HepG2 (cell line): Measurements from ENCODE around the gene GLIS2. TPM values are rescaled to one million over a fixed set of nuclear protein-coding genes. Genes with fewer than 3 reads are reported as not detected.

Experiments used
- ATAC-seq: fragments of 200-7000 bp; cut with Tn5 transposase; 3 replicates; pipeline ENCODE4 v1.9.1; 2020; ENCODE audit warnings: mild to moderate bottlenecking, moderate library complexity
- BruUV-seq: library from RNA; stranded (reverse); fragments of 400-500 nt; replicated peaks from 2 replicates; lab custom pipeline; 2021; lab: Mats Ljungman, UMichigan
- CTCF ChIA-PET: fragments of 300-600 bp; formaldehyde crosslinking; extraction: SDS; loops from one replicate; lab custom pipeline; 2021; ENCODE audit warnings: low total read pairs, inconsistent platforms, low intra/inter-chr PET ratio; lab: Yijun Ruan, JAX
- POLR2A ChIA-PET: fragments of 350-600 bp; sonication (Branson Sonifier 250); formaldehyde crosslinking; loops from one replicate; lab custom pipeline; 2020; ENCODE audit warnings: antibody characterized with exemption, inconsistent platforms; lab: Yijun Ruan, JAX
- DNase-seq: peaks from one replicate; pipeline ENCODE4 v3.0.0-alpha.2; 2015; ENCODE audit warnings: low spot score
- FAIRE-seq: peaks from 3 replicates; lab custom pipeline; 2011; peaks lifted over from hg19 to GRCh38; lab: Jason Lieb, UNC
- H2AFZ ChIP-seq: one replicate; pipeline ENCODE4 v1.6.1; 2011; ENCODE audit warnings: low read length, inconsistent platforms
- H3K27ac ChIP-seq: fragments of 300-600 bp; 3 replicates; pipeline ENCODE4 v1.8.0; 2011; ENCODE audit warnings: mixed run types, mild to moderate bottlenecking, mixed read lengths, low read length, inconsistent platforms; ENCODE audit not compliant: insufficient read depth; ENCODE audit errors: extremely low read length
- H3K27me3 ChIP-seq, 2 experiments: fragments of 200-600 bp in 1 of 2; 2 replicates in 1 of 2; 3 replicates in 1 of 2; pipeline versions ENCODE4 v1.6.0 to v1.8.0; 2011; ENCODE audit warnings: low read length in 2 of 2, mild to moderate bottlenecking in 2 of 2, moderate library complexity in 2 of 2, inconsistent platforms in 1 of 2; ENCODE audit not compliant: insufficient read depth in 2 of 2, control insufficient read depth in 1 of 2
- H3K36me3 ChIP-seq, 2 experiments: fragments of 200-600 bp in 1 of 2; replicated peaks in 1 of 2; 2 replicates in 1 of 2; 3 replicates in 1 of 2; pipeline versions ENCODE4 v1.5.1 to v1.8.0; 2011; ENCODE audit warnings: low read length in 2 of 2, inconsistent platforms in 1 of 2; ENCODE audit not compliant: insufficient read depth in 2 of 2, control insufficient read depth in 1 of 2
- H3K4me1 ChIP-seq: 2 replicates; pipeline ENCODE4 v1.5.1; 2012; ENCODE audit warnings: low read length, inconsistent platforms; ENCODE audit not compliant: insufficient read depth
- H3K4me2 ChIP-seq: 2 replicates; pipeline ENCODE4 v1.6.0; 2011; ENCODE audit warnings: low read depth, low read length, inconsistent platforms
- H3K4me3 ChIP-seq, 3 experiments: fragments of 200-600 bp in 1 of 3; sonication (generic), shearing (Covaris generic) in 1 of 3; replicated peaks in 1 of 3; 2 replicates each; pipeline ENCODE4 v1.5.1; 2011 to 2016; ENCODE audit warnings: low read length in 3 of 3, inconsistent platforms in 2 of 3, low read depth in 2 of 3, mild to moderate bottlenecking in 2 of 3, control low read depth in 1 of 3, mixed read lengths in 1 of 3; ENCODE audit not compliant: insufficient read depth in 1 of 3
- H3K79me2 ChIP-seq: one replicate; pipeline ENCODE4 v1.6.1; 2011; ENCODE audit warnings: low read length, inconsistent platforms; ENCODE audit not compliant: insufficient read depth
- H3K9ac ChIP-seq: 2 replicates; pipeline ENCODE4 v1.6.0; 2011; ENCODE audit warnings: mild to moderate bottlenecking, low read depth, low read length, inconsistent platforms; ENCODE audit not compliant: insufficient read depth
- H3K9me3 ChIP-seq: 2 replicates; pipeline ENCODE4 v1.5.1; 2012; ENCODE audit warnings: mild to moderate bottlenecking, low read length
- H4K20me1 ChIP-seq: 2 replicates; pipeline ENCODE4 v1.6.0; 2011; ENCODE audit warnings: inconsistent platforms, mild to moderate bottlenecking, low read length, moderate library complexity; ENCODE audit not compliant: insufficient read depth
- AGO2 ChIP-seq: fragments of 200-400 bp; formaldehyde crosslinking; optimal IDR thresholded peaks from 2 replicates; pipeline ENCODE3; 2017; ENCODE audit warnings: mild to moderate bottlenecking, low read depth, low read length, moderate library complexity
- CHD4 ChIP-seq: fragments of 200-600 bp; sonication (generic); IDR thresholded peaks from 2 replicates; pipeline ENCODE4 v1.7.0; 2017; ENCODE audit warnings: mild to moderate bottlenecking, low read length, borderline replicate concordance
- DMAP1 ChIP-seq: IDR thresholded peaks from 2 replicates; pipeline ENCODE4 v1.6.1; 2016
- SRSF1 ChIP-seq: fragments of 200-400 bp; formaldehyde crosslinking; optimal IDR thresholded peaks from 2 replicates; pipeline ENCODE3; 2017; ENCODE audit warnings: mild to moderate bottlenecking, low read depth, low read length, moderate library complexity
- TCF12 ChIP-seq, 2 experiments: fragments of 450-650 bp in 1 of 2; sonication (generic) in 1 of 2; formaldehyde crosslinking in 1 of 2; IDR thresholded peaks; 2 replicates each; pipeline versions ENCODE4 v1.6.1 to v1.8.0; 2017 to 2022; ENCODE audit warnings: antibody characterized with exemption in 1 of 2, mild to moderate bottlenecking in 1 of 2, missing genetic modification reagents in 1 of 2, moderate library complexity in 1 of 2
- TRIM24 ChIP-seq: sonication (generic); formaldehyde crosslinking; IDR thresholded peaks from 2 replicates; pipeline ENCODE4 v1.8.0; 2022; ENCODE audit warnings: mild to moderate bottlenecking, missing genetic modification reagents
- WIZ ChIP-seq: sonication (generic); formaldehyde crosslinking; IDR thresholded peaks from 2 replicates; pipeline ENCODE4 v1.5.1; 2020; ENCODE audit warnings: mild to moderate bottlenecking, missing genetic modification reagents
- ZFX ChIP-seq: sonication (generic); formaldehyde crosslinking; IDR thresholded peaks from 2 replicates; pipeline ENCODE4 v1.4.0; 2020; ENCODE audit warnings: mild to moderate bottlenecking, low read depth, missing genetic modification reagents, moderate library complexity
- ZNF17 ChIP-seq: sonication (generic); formaldehyde crosslinking; IDR thresholded peaks from 2 replicates; pipeline ENCODE4 v1.5.0; 2020; ENCODE audit warnings: mild to moderate bottlenecking, missing genetic modification reagents
- ZNF720 ChIP-seq: sonication (generic); formaldehyde crosslinking; IDR thresholded peaks from 2 replicates; pipeline ENCODE4 v1.4.0; 2020; ENCODE audit warnings: missing genetic modification reagents
- WGBS: methylation state at CpG from one replicate; pipeline ENCODE4 v1.1.6; 2017; ENCODE audit warnings: low lambda C conversion rate; 5-methylcytosine and 5-hydroxymethylcytosine counted together
- in situ Hi-C: cut with HindIII; loops from 2 replicates; pipeline ENCODE4 v1.10.0; 2017; ENCODE audit warnings: low pct_unique_long_range_greater_than_20kb; ENCODE audit not compliant: extremely low pct_ligation_motif_present
- intact Hi-C: fragments of 100-400 bp; cut with micrococcal nuclease; formaldehyde crosslinking; loops from one replicate; pipeline ENCODE4 v1.10.0; 2022; ENCODE audit not compliant: unreplicated experiment
- polyA plus RNA-seq, 8 experiments: library from polyadenylated mRNA; depleted of rRNA in 3 of 8; stranded (reverse) in 7 of 8; unstranded in 1 of 8; fragments of >200 nt; fragmentation: Illumina TruSeq in 4 of 8; extraction: Trizol in 4 of 8; gene quantifications; 2 replicates each; pipeline versions ENCODE4 v1.2.1 to v1.2.3, GENCODE V29; 2011 to 2016; ENCODE audit warnings: low read depth in 4 of 8, missing spikeins in 1 of 8, mixed read lengths in 1 of 8; ENCODE audit not compliant: insufficient read depth in 1 of 8
- total RNA-seq, 5 experiments: library from RNA; depleted of rRNA; stranded (reverse); fragments of >200 nt; fragmentation: Illumina TruSeq; extraction: Trizol; gene quantifications; 2 replicates each; pipeline ENCODE4 v1.2.3, GENCODE V29; 2016; ENCODE audit warnings: low read depth in 1 of 5
- TF ChIP-seq, protein P1 (sequence below): fragments of 450-650 bp; IDR thresholded peaks from 2 replicates; pipeline ENCODE4 v1.6.1; 2017
- TF ChIP-seq, protein P2 (sequence below): sonication (generic); formaldehyde crosslinking; IDR thresholded peaks from 2 replicates; pipeline ENCODE4 v1.4.0; 2020; ENCODE audit warnings: missing genetic modification reagents

GLIS2 gene
- total and polyA plus RNA-seq, 2 of the 13 experiments (the other 11 are each of a cell fraction or from before 2014, with no cell fraction given): 0.28 to 0.29 TPM

DNA sequence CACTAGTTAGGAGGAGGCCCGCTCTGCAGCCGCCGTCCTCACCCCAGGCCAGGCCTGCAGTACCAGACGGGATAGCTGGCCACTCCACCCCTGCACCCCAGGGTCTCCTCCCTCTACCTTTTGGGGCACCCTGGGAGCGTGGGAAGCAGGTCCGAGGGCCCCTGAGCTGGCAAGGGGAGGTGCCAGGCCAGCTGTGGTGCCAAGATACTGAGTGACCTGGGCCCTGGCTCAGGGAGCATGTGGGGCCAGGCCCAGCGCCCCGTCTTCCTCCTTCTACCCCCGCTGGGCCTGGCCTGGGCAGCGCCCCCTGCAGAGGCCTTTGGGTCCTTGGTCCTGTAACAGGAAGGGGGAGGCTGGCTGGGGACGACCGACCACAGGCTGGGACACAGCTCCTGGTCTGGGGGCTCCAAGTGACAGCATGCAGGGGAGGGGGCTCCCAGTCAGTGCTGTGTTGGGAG lies 22.3 kb downstream of the GLIS2 start (continued):
- peak; percentile 0 for TF ChIP-seq AGO2
- TF ChIP-seq, all 625 proteins: peak for 5

- H3K4me2 ChIP-seq: no peak overlapping the region
- H3K4me1 ChIP-seq: no peaks in the 10 kb centered on the region
- no peaks in the 10 kb centered on the region for H3K9me3 ChIP-seq
- in situ Hi-C loops: no loop called here
- peaks cover 11% of the 10 kb centered on the region for H3K79me2 ChIP-seq
- no peaks in the 10 kb centered on the region for H3K27me3 ChIP-seq
- DNase-seq (no peak), ATAC-seq (no peak), FAIRE-seq (no peak)
- H2AFZ ChIP-seq: no peak overlapping the region
- H3K4me3 ChIP-seq: no peak overlapping the region
- H4K20me1 ChIP-seq: no peaks in the 10 kb centered on the region
- no peak overlapping the region for H3K27ac ChIP-seq
- ChIA-PET CTCF (no interaction called here), POLR2A (interaction anchor here (0.5 to 1.9 kb wide), 4 partner anchors 10 to 335 kb away, joined by 3 to 5 read pairs (median 3); no protein-coding TSS in a partner anchor)
- WGBS: 94% methylated on average over 5 of the region's 10 CpGs
- TF ChIP-seq AGO2: peak; percentile 67
- TF ChIP-seq, protein P1, sequence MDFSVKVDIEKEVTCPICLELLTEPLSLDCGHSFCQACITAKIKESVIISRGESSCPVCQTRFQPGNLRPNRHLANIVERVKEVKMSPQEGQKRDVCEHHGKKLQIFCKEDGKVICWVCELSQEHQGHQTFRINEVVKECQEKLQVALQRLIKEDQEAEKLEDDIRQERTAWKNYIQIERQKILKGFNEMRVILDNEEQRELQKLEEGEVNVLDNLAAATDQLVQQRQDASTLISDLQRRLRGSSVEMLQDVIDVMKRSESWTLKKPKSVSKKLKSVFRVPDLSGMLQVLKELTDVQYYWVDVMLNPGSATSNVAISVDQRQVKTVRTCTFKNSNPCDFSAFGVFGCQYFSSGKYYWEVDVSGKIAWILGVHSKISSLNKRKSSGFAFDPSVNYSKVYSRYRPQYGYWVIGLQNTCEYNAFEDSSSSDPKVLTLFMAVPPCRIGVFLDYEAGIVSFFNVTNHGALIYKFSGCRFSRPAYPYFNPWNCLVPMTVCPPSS: no peak
- TF ChIP-seq ZFX: 0 out of 2 replicates have a peak, but pooled peaks have one; percentile 13
- H3K36me3 ChIP-seq: peaks cover 6 to 32% of the 10 kb centered on the region in 2 experiments; a peak in 3 of 5 replicates
- intact Hi-C loops: no loop called here
- no peak overlapping the region for H3K9ac ChIP-seq
- BruUV-seq: no TSS peak
These were observed 22.9 kb downstream of the GLIS2 start for GRCh38 chr16:4338712-4339299.

- H3K4me3 ChIP-seq: no peak overlapping the region
- no peak overlapping the region for H2AFZ ChIP-seq
- no peak for TF ChIP-seq CHD4
- TF ChIP-seq, protein P2, sequence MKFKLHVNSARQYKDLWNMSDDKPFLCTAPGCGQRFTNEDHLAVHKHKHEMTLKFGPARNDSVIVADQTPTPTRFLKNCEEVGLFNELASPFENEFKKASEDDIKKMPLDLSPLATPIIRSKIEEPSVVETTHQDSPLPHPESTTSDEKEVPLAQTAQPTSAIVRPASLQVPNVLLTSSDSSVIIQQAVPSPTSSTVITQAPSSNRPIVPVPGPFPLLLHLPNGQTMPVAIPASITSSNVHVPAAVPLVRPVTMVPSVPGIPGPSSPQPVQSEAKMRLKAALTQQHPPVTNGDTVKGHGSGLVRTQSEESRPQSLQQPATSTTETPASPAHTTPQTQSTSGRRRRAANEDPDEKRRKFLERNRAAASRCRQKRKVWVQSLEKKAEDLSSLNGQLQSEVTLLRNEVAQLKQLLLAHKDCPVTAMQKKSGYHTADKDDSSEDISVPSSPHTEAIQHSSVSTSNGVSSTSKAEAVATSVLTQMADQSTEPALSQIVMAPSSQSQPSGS: no peak
- no peak for TF ChIP-seq TRIM24
- TF ChIP-seq SRSF1: no peak
- no peak for TF ChIP-seq TCF12 (IDR thresholded peaks at IDR 0.05)
- TF ChIP-seq TCF12 (CRISPR knock-in tag; IDR thresholded peaks at IDR 0.05): no peak
- TF ChIP-seq ZNF17: no peak
- no peak for TF ChIP-seq ZNF720 (CRISPR knock-in tag)
- TF ChIP-seq DMAP1 (CRISPR knock-in tag): no peak
- TF ChIP-seq WIZ (CRISPR knock-in tag): no peak
- ChIA-PET CTCF (no interaction called here), POLR2A (interaction anchor here (0.5 to 1.9 kb wide), 4 partner anchors 10 to 335 kb away, joined by 3 to 5 read pairs (median 3); no protein-coding TSS in a partner anchor)
- peaks cover 13% of the 10 kb centered on the region for H3K79me2 ChIP-seq
- H4K20me1 ChIP-seq: no peaks in the 10 kb centered on the region
- intact Hi-C loops: no loop called here
- H3K27me3 ChIP-seq: no peaks in the 10 kb centered on the region
- ATAC-seq (no peak), DNase-seq (no peak), FAIRE-seq (no peak)
- no peak overlapping the region for H3K27ac ChIP-seq
- BruUV-seq: no TSS peak
- in situ Hi-C loops: no loop called here
- 90% methylated on average over 8 of the region's 10 CpGs for WGBS
- H3K4me2 ChIP-seq: no peak overlapping the region
- peaks cover 6 to 32% of the 10 kb centered on the region in 2 experiments; a peak in 3 of 5 replicates for H3K36me3 ChIP-seq
- no peaks in the 10 kb centered on the region for H3K9me3 ChIP-seq
- no peak overlapping the region for H3K9ac ChIP-seq
- H3K4me1 ChIP-seq: no peaks in the 10 kb centered on the region; the same call in 1 of the 2 replicates
These were observed 23.6 kb downstream of the GLIS2 start for GRCh38 chr16:4339455-4339854.
